Endothelial cell (in vitro differentiated cells): ENCODE data around the gene IGLON5. TPM values are rescaled to one million over a fixed set of nuclear protein-coding genes. Genes with fewer than 3 reads are reported as not detected.

ENCODE experiments used
- DNase-seq: peaks from one replicate; pipeline ENCODE4 v3.0.0; 2021; ENCODE audit warnings: low spot score
- H3K27ac Mint-ChIP-seq: one replicate; pipeline ENCODE4 v1.8.0; 2021; ENCODE audit warnings: mixed read lengths, inconsistent platforms; ENCODE audit not compliant: unreplicated experiment
- H3K27me3 Mint-ChIP-seq: one replicate; pipeline ENCODE4 v1.8.0; 2021; ENCODE audit warnings: mild to moderate bottlenecking, moderate library complexity, mixed read lengths, inconsistent platforms; ENCODE audit not compliant: unreplicated experiment
- H3K36me3 Mint-ChIP-seq: one replicate; pipeline ENCODE4 v1.8.0; 2021; ENCODE audit warnings: mild to moderate bottlenecking, low read depth, mixed read lengths, inconsistent platforms; ENCODE audit not compliant: unreplicated experiment
- H3K4me1 Mint-ChIP-seq: one replicate; pipeline ENCODE4 v1.8.0; 2021; ENCODE audit warnings: mild to moderate bottlenecking, mixed read lengths, inconsistent platforms; ENCODE audit not compliant: unreplicated experiment
- H3K4me3 Mint-ChIP-seq: one replicate; pipeline ENCODE4 v1.8.0; 2021; ENCODE audit warnings: mild to moderate bottlenecking, mixed read lengths, inconsistent platforms; ENCODE audit not compliant: unreplicated experiment
- H3K9me3 Mint-ChIP-seq: one replicate; pipeline ENCODE4 v1.8.0; 2021; ENCODE audit warnings: mixed read lengths, inconsistent platforms; ENCODE audit not compliant: unreplicated experiment
- total RNA-seq: library from RNA; stranded (reverse); fragmentation: NEBNext Ultra II Directional; extraction: Animal tissue kit (Norgen Biotek cat#: 25700); gene quantifications from one replicate; pipeline ENCODE4 v1.2.1, GENCODE V29; 2021; ENCODE audit not compliant: unreplicated experiment
- TF ChIP-seq, protein P1 (sequence below): fragments of 200-600 bp; sonication (generic); IDR thresholded peaks from one replicate; pipeline ENCODE4 v1.5.0; 2021; ENCODE audit warnings: antibody characterized with exemption; ENCODE audit not compliant: unreplicated experiment

The IGLON5 gene
- total RNA-seq, 1 donor from 2014 or later = 114 TPM

DNA sequence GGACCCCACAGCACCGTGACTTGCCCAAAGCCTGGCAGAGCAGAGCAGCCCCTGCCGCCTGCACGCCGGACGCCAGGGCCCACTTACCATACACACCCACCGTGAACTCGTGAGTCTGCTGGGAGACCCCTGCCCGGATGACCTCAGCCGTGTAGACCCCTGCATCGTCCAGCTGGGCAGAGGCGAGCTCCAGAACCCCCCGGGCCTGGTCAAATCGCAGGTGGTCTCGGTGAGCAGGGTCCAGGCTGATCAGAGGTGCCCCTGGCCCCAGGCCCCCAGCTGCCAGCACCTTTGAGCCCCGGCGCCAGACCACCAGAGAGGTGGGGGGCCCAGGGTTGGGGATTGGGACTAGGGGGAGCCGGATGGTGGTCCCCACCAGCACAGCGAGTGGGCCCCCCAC, 29.6 kb downstream of the IGLON5 start:
- no peak overlapping the region for H3K4me3 Mint-ChIP-seq

DNA sequence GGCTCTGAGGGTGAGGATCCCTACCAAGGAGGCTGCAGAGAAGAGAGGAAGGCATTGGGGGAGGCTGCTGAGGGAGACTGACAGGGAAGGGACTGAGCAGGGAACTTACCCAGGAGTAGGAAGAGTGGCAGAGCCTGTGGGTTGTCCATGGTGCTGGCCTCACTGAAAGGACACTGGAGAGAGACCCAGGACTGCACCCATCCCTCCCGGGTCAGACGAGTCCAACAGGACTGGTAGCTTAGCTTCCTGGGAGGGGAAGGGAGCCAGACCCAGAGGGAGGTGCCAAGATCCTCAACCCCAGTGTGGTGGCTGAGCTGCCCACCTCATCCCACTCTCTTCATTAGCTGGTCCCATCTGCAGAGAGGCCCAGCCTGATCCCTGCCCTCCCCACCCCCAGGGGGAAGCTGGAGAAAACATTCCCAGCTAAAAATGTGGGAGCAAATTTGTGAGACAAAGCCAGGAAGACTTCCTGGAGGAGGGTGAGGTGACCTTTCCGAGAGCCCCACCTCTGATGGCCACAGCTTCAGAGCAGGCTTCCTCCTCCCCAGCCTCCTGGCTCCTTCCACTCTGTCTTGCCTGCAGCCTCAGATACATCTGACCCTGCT, 30.6 kb downstream of the IGLON5 start, which contains the start of gene VSIG10L:
VSIG10L (minus strand) TSS at position 164 of the 605 bp plus-strand sequence; CDS start at position 149, 15 bp downstream.
- no peak for DNase-seq
- TF ChIP-seq, protein P1, sequence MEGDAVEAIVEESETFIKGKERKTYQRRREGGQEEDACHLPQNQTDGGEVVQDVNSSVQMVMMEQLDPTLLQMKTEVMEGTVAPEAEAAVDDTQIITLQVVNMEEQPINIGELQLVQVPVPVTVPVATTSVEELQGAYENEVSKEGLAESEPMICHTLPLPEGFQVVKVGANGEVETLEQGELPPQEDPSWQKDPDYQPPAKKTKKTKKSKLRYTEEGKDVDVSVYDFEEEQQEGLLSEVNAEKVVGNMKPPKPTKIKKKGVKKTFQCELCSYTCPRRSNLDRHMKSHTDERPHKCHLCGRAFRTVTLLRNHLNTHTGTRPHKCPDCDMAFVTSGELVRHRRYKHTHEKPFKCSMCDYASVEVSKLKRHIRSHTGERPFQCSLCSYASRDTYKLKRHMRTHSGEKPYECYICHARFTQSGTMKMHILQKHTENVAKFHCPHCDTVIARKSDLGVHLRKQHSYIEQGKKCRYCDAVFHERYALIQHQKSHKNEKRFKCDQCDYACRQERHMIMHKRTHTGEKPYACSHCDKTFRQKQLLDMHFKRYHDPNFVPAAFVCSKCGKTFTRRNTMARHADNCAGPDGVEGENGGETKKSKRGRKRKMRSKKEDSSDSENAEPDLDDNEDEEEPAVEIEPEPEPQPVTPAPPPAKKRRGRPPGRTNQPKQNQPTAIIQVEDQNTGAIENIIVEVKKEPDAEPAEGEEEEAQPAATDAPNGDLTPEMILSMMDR = no peak
- peaks cover 23% of the 10 kb centered on the region for H3K4me1 Mint-ChIP-seq
- no peaks in the 10 kb centered on the region for H3K9me3 Mint-ChIP-seq
- peak within 1 kb of the TSS; percentile 87 for H3K27ac Mint-ChIP-seq
- peaks cover 17% of the 10 kb centered on the region for H3K36me3 Mint-ChIP-seq
- H3K4me3 Mint-ChIP-seq = peak within 1 kb of the TSS; percentile 82
- H3K27me3 Mint-ChIP-seq = peaks cover 15% of the 10 kb centered on the region

More for the DNA sequence above, 29.6 kb downstream of the IGLON5 start:
- Mint-ChIP-seq H3K4me1 (peaks cover 23% of the 10 kb centered on the region), H3K27me3 (peaks cover 17% of the 10 kb centered on the region), H3K27ac (peak overlapping the region; percentile 87), H3K9me3 (no peaks in the 10 kb centered on the region), H3K36me3 (peaks cover 17% of the 10 kb centered on the region)
- TF ChIP-seq, protein P1 = no peak
- DNase-seq = no peak

DNA sequence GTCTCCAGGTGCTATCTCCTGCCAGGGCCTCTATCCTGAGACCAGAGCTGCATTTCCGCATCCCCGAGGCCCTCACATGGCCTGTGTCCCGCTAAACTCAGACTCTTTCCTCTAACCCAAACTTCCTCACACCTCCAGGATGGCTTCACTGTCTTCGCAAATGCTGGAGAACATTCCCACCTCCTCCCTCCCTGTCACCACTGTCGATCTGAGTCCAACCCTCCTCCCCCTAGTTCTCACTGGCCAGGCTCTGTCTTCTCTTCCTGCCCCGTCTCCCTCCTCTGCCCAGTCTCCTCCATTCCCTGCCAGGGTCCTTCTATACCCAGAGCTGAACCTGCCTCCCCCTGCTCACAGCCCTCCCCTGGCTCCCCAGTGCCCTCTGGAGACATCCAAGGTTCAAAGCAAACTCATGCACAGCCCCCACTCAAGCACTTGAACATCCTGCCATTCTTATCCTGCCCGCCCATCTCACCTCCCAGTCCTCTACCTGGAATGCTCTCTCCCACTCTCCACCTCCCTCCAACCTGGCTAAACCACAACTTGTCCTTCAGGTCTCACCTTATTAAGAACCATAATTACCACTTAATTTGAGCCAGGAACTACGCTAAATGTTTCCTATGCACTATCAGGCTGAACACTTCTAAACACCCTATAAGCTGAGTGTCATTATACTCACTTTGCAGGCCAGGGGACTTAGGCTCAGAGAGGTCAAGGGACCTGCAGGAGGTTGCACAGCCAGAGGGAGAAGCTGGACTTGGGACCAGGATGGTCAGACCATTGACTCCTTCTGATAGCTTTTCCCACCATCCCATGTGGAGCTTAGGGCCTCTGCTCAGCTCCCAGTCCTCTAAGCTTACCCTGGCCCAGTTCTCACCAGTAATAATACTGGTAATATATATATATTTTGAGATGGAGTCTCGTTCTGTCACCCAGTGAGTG, 31.5 kb downstream of the IGLON5 start:
- H3K36me3 Mint-ChIP-seq = peaks cover 17% of the 10 kb centered on the region

DNA sequence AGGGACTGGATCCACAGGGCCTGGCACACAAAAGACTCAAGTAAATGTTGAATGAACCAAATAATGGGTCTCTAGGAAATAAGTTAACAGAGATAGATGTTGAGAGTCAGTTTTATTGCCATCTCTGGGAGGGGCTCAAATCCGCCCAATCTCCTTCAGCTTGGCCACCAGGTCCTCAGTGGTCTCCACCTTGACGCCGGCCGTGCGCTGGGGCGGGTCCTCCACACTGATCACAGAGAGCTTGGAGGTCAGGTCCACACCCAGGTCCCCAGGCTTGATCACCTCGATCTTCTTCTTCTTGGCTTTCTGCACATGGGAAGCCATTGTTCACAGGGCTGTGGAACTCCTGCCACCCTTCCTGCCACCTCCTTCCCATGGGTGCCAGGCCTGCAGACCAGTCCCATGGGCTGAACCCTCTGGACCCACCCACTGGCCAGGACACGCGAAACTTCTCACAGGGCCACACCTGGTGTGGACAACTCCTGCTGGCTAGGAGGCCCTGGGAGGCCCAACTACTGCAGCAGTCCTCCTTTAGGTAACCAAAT, 33.7 kb downstream of the IGLON5 start:
- peaks cover 17% of the 10 kb centered on the region for H3K36me3 Mint-ChIP-seq
- no peak for DNase-seq
- no peaks in the 10 kb centered on the region for H3K9me3 Mint-ChIP-seq
- no peak overlapping the region for H3K4me3 Mint-ChIP-seq
- no peak overlapping the region for H3K27ac Mint-ChIP-seq
- peaks cover 14% of the 10 kb centered on the region for H3K4me1 Mint-ChIP-seq
- peaks cover 10% of the 10 kb centered on the region for H3K27me3 Mint-ChIP-seq
- TF ChIP-seq, protein P1 = no peak

More for the DNA sequence above, 31.5 kb downstream of the IGLON5 start:
- peak overlapping the region; percentile 45 for H3K4me3 Mint-ChIP-seq
- peaks cover 15% of the 10 kb centered on the region for H3K27me3 Mint-ChIP-seq
- no peak for DNase-seq
- H3K4me1 Mint-ChIP-seq = peaks cover 23% of the 10 kb centered on the region
- peak overlapping the region; percentile 15 for H3K27ac Mint-ChIP-seq
- no peaks in the 10 kb centered on the region for H3K9me3 Mint-ChIP-seq
- TF ChIP-seq, protein P1 = no peak
